Stomach (tissue), 9 donors: ENCODE results near the gene GCNT2. TPM values are rescaled to one million over a fixed set of nuclear protein-coding genes. Genes with fewer than 3 reads are reported as not detected.

ENCODE experiments used
- DNase-seq, 2 donors: peaks; one replicate each; pipeline versions ENCODE4 v3.0.0 to v3.0.0-alpha.2; 2013 to 2019
- H3K27ac ChIP-seq, 5 donors: fragments of 200-600 bp in 4 of 5; sonication (generic) in 4 of 5; one replicate each; pipeline ENCODE4 v1.5.1; 2013 to 2019; ENCODE audit warnings: mild to moderate bottlenecking in 1 of 5, moderate library complexity in 1 of 5
- H3K27me3 ChIP-seq, 3 donors: fragments of 200-600 bp; sonication (generic); one replicate each; pipeline ENCODE4 v1.5.1; 2017 to 2019; ENCODE audit warnings: mixed run types in 1 of 3
- H3K36me3 ChIP-seq, 4 donors: fragments of 200-600 bp; sonication (generic); 1 replicate in 3 of 4; 2 replicates in 1 of 4; pipeline ENCODE4 v1.5.1; 2016 to 2019
- H3K4me1 ChIP-seq, 4 donors: fragments of 200-600 bp; sonication (generic); one replicate each; pipeline ENCODE4 v1.5.1; 2016 to 2019
- H3K4me3 ChIP-seq, 4 donors: fragments of 200-600 bp; sonication (generic) in 3 of 4; one replicate each; pipeline ENCODE4 v1.5.1; 2016 to 2019; ENCODE audit warnings: mild to moderate bottlenecking in 1 of 4
- H3K9me3 ChIP-seq, 4 donors: fragments of 200-600 bp; sonication (generic); one replicate each; pipeline ENCODE4 v1.5.1; 2016 to 2019
- EP300 ChIP-seq: sonication (generic); formaldehyde crosslinking; IDR thresholded peaks from one replicate; pipeline ENCODE4 v1.6.1; 2017; ENCODE audit warnings: antibody characterized with exemption
- POLR2A ChIP-seq, 4 donors: fragments of 450-650 bp; IDR thresholded peaks; one replicate each; pipeline ENCODE4 v1.6.1; 2016; ENCODE audit warnings: antibody characterized with exemption in 4 of 4, control low read depth in 2 of 4, mild to moderate bottlenecking in 1 of 4, moderate library complexity in 1 of 4
- POLR2AphosphoS5 ChIP-seq, 3 donors: sonication (generic); formaldehyde crosslinking; IDR thresholded peaks; one replicate each; pipeline ENCODE4 v1.6.1; 2016; ENCODE audit warnings: antibody characterized with exemption in 3 of 3
- WGBS, 5 donors: extraction: QIAGEN DNeasy Blood & Tissue Kit in 3 of 5; methylation state at CpG; one replicate each; pipeline versions ENCODE4 v1.1.5 to v1.1.7; 2013 to 2018; 5-methylcytosine and 5-hydroxymethylcytosine counted together
- intact Hi-C: fragments of 100-400 bp; cut with DNase I; formaldehyde crosslinking; loops from one replicate; pipeline ENCODE4 v1.15.1; 2023; ENCODE audit warnings: low total_unique reads
- polyA plus RNA-seq, 3 donors: library from polyadenylated mRNA; stranded (reverse); fragments of 200-250 nt; gene quantifications; one replicate each; pipeline ENCODE4 v1.2.3, GENCODE V29; 2013
- total RNA-seq, 5 donors: library from RNA; depleted of rRNA; stranded (reverse); fragments of >200 nt; gene quantifications; one replicate each; pipeline versions ENCODE4 v1.1.0 to v1.2.3, GENCODE V29; 2014 to 2016
- TF ChIP-seq, protein P1 (sequence below), 7 experiments: fragments of 450-650 bp in 4 of 7; fragments of 200-600 bp in 3 of 7; sonication (generic) in 3 of 7; IDR thresholded peaks; one replicate each; pipeline ENCODE4 v1.5.1; 2016 to 2019; ENCODE audit warnings: antibody characterized with exemption in 7 of 7, control low read depth in 2 of 7, mild to moderate bottlenecking in 1 of 7
- donor health status: healthy with polysubstance abuse.
- donor health status: Bipolar disorder and iron deficiency.
- donor health status: healthy.

GCNT2 gene
- total and polyA plus RNA-seq, 8 donors = 4.5 to 132 (median 29.7) TPM

DNA sequence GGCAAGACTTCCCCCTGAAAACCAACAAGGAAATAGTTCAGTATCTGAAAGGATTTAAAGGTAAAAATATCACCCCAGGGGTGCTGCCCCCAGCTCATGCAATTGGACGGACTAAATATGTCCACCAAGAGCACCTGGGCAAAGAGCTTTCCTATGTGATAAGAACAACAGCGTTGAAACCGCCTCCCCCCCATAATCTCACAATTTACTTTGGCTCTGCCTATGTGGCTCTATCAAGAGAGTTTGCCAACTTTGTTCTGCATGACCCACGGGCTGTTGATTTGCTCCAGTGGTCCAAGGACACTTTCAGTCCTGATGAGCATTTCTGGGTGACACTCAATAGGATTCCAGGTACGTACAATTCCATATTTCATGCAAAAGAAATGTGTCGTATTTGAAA, 35.8 kb downstream of the GCNT2 start:
- peak in 1 of 2 donors; percentile 40 for DNase-seq
- peak in 1 of 3 donors; percentile 17 for TF ChIP-seq POLR2AphosphoS5 (IDR thresholded peaks at IDR 0.05)
- TF ChIP-seq POLR2A (IDR thresholded peaks at IDR 0.05) = no peak
- TF ChIP-seq, protein P1, sequence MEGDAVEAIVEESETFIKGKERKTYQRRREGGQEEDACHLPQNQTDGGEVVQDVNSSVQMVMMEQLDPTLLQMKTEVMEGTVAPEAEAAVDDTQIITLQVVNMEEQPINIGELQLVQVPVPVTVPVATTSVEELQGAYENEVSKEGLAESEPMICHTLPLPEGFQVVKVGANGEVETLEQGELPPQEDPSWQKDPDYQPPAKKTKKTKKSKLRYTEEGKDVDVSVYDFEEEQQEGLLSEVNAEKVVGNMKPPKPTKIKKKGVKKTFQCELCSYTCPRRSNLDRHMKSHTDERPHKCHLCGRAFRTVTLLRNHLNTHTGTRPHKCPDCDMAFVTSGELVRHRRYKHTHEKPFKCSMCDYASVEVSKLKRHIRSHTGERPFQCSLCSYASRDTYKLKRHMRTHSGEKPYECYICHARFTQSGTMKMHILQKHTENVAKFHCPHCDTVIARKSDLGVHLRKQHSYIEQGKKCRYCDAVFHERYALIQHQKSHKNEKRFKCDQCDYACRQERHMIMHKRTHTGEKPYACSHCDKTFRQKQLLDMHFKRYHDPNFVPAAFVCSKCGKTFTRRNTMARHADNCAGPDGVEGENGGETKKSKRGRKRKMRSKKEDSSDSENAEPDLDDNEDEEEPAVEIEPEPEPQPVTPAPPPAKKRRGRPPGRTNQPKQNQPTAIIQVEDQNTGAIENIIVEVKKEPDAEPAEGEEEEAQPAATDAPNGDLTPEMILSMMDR (IDR thresholded peaks at IDR 0.05) = no peak
- H3K4me1 ChIP-seq = peaks cover 27 to 91% (median 58%) of the 10 kb centered on the region in 4 donors
- H3K27me3 ChIP-seq = no peaks in the 10 kb centered on the region
- intact Hi-C loops = no loop called here
- 40 to 51% (median 46%) methylated on average over 6 of the region's 6 CpGs for WGBS, 5 donors
- no peaks in the 10 kb centered on the region for H3K36me3 ChIP-seq
- peak overlapping the region; percentile 36 to 85 (median 80) for H3K27ac ChIP-seq
- H3K9me3 ChIP-seq = no peaks in the 10 kb centered on the region
- peak overlapping the region; percentile 18 to 44 (median 40) for H3K4me3 ChIP-seq

DNA sequence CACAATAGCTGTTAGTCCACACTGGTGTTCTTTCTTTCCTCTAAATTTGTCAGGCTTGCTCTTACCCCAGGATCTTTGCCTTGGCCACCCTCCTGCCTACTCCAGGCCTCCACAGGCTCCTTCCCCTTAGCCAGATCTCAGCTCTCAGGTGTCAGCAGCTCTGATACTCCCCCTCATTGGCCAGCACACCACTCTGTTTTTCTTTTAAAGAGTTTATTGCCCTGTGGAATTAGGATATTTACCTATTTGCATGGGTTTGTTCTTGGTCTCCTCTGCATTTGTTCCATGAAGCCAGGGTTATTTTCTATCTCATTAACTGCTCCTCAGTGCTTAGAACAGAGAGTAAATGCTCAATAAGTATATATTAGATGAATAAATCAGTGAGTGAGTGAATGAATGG, 36.8 kb downstream of the GCNT2 start:
- TF ChIP-seq POLR2A (IDR thresholded peaks at IDR 0.05) (no peak), EP300 (no peak), POLR2AphosphoS5 (IDR thresholded peaks at IDR 0.05) (no peak)
- TF ChIP-seq, protein P1 (IDR thresholded peaks at IDR 0.05) = no peak
- Histone ChIP-seq H3K9me3 (no peaks in the 10 kb centered on the region), H3K27me3 (no peaks in the 10 kb centered on the region), H3K4me1 (peaks cover 27 to 84% (median 55%) of the 10 kb centered on the region in 4 donors), H3K4me3 (peak overlapping the region; percentile 18 to 44 (median 40)), H3K36me3 (no peaks in the 10 kb centered on the region), H3K27ac (peak overlapping the region in 4 of 5 donors; percentile 51 to 85 (median 76))
- intact Hi-C loops = no loop called here
- DNase-seq = no peak

DNA sequence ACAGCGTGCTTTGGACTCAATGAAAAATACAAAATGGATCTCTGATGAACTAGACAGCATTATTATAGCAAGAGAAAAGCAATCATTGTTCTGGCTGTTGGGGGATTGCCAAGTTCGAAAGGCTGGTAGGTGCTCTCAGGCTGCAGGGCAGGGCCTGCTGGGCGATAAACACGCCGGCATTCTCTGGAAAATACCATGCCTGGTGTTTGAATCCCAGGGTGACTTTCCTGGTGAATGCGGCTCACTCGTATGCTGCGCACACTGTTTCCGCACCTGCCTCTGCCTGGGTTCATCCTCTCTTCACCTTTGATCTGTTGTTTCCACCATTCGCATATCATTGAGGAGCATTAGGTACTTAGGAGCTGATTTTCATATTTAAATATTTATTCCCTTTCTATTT, 37.4 kb downstream of the GCNT2 start:
- intact Hi-C loops = no loop called here
- H3K4me3 ChIP-seq = peak overlapping the region in 3 of 4 donors; percentile 22 to 42 (median 37)
- 26 to 54% (median 45%) methylated on average over 10 of the region's 10 CpGs for WGBS, 5 donors
- H3K36me3 ChIP-seq = no peaks in the 10 kb centered on the region
- H3K27me3 ChIP-seq = no peaks in the 10 kb centered on the region
- peaks cover 24 to 77% (median 52%) of the 10 kb centered on the region in 4 donors for H3K4me1 ChIP-seq
- H3K9me3 ChIP-seq = no peaks in the 10 kb centered on the region
- peak; percentile 65 to 74 for DNase-seq
- peak overlapping the region; percentile 31 to 85 (median 73) for H3K27ac ChIP-seq
- peak in 1 of 3 donors; percentile 51 for TF ChIP-seq POLR2AphosphoS5 (IDR thresholded peaks at IDR 0.05)
- no peak for TF ChIP-seq EP300

DNA sequence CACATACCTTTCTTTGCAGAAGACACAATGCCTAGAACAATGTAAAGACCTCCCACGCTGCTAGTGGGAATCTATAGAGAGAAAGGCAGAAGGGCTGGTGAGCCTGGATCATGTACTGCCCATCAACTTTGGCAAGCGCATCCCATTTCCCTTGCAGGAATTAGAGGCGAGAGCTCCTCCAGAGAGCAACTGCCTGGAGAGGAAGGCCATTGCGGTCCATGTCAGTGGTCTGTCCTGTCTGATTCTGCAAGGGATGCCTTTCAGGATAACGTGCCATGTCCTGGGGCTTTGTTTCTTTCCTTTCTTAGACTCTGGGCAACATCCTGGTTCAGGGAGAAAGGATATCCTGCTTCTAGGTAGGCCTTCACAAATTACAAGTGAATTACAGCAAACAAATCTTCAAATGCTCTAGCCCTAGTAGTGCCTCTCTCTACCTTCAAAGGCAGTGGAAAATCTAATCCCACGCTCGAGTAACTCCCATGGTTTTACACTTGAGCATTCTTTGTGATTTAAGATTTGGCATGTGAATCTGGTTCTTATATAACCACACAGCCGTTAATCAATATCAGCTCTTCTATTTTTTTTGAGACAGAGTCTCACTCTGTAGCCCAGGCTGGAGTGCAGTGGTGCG, 38.5 kb downstream of the GCNT2 start:
- peaks cover 24 to 69% (median 46%) of the 10 kb centered on the region in 4 donors for H3K4me1 ChIP-seq
- no peak for TF ChIP-seq POLR2A (IDR thresholded peaks at IDR 0.05)
- WGBS, 5 donors = 56 to 72% (median 67%) methylated on average over 9 of the region's 9 CpGs
- no peak for DNase-seq
- H3K36me3 ChIP-seq = no peaks in the 10 kb centered on the region
- no peaks in the 10 kb centered on the region for H3K27me3 ChIP-seq
- peak overlapping the region; percentile 1 to 85 (median 73) for H3K27ac ChIP-seq
- intact Hi-C loops = no loop called here
- peak overlapping the region in 2 of 4 donors; percentile 22 to 27 for H3K4me3 ChIP-seq
- no peaks in the 10 kb centered on the region for H3K9me3 ChIP-seq

DNA sequence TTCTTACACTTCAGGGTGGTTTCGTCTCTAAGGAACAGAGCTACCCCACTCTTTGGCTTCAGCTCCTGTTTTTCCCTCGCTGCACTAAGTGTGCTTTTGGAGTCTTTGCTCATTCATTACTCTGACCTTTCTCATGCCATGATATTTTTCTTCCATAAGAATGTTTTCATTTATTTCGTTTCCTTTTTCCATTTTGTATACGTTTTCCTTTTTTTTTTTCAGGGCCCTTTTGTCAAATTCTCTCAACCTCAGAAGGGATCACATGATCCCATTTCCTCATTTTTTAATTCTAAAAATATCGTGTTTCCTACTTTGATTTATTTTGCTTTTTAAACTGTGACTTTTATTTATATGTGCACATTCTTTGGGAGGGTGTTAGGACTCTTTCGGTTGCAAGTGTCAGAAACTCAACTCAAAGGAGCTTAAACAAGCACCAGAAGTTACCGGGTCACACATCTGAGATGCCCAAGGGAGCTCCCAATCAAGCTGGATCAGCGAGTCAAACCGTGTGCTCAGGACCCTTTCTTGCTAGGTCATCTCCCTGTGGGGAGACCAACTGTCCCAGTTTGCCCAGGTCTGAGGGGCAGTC, 40.6 kb downstream of the GCNT2 start:
- 56 to 70% (median 65%) methylated on average over 9 of the region's 9 CpGs for WGBS, 5 donors
- H3K36me3 ChIP-seq = no peaks in the 10 kb centered on the region
- TF ChIP-seq EP300 (no peak), POLR2A (IDR thresholded peaks at IDR 0.05) (no peak), POLR2AphosphoS5 (IDR thresholded peaks at IDR 0.05) (no peak)
- TF ChIP-seq, protein P1 (IDR thresholded peaks at IDR 0.05) = no peak
- intact Hi-C loops = no loop called here
- H3K4me1 ChIP-seq = peaks cover 8 to 48% (median 29%) of the 10 kb centered on the region in 4 donors
- no peak for DNase-seq
- H3K9me3 ChIP-seq = no peaks in the 10 kb centered on the region
- H3K27me3 ChIP-seq = no peaks in the 10 kb centered on the region
- peak overlapping the region in 4 of 5 donors; percentile 29 to 85 (median 72) for H3K27ac ChIP-seq
- H3K4me3 ChIP-seq = peak overlapping the region in 1 of 4 donors; percentile 1
